GM12873 (cell line): Measurements from ENCODE around the gene PBLD.

Source experiments
- TF ChIP-seq, protein P1 (sequence below): IDR thresholded peaks from 2 replicates; pipeline ENCODE4 v1.5.1; 2012; ENCODE audit warnings: low read depth, mild to moderate bottlenecking, moderate library complexity, low read length, control low read depth; ENCODE audit not compliant: insufficient read depth; ENCODE audit errors: missing control alignments

PBLD gene

DNA sequence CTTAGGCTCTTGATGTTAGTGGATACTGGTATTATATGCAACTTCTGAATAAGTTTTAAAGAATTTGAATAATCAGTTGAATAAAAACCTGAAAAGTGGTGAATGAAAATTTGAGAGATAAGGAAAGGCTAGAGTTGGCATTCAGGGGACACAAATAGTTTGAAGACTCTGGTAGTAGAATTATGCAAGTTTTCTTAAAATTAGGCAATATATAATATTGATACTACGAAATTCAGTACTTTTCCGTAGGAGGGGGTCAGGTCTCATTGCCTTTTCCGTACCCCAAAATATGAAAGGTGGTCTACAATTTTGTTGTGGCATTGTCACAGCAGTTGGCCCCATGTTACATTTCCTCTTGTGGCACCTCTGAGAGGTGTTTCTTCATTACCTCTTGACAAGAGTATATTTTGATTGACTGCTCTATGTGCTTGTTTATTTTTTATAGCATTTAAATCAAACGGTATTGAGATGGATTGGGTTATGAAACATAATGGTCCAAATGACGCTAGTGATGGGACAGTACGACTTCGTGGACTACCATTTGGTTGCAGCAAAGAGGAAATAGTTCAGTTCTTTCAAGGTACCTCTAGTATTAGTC lies 4.1 kb upstream of the PBLD start:
- TF ChIP-seq, protein P1, sequence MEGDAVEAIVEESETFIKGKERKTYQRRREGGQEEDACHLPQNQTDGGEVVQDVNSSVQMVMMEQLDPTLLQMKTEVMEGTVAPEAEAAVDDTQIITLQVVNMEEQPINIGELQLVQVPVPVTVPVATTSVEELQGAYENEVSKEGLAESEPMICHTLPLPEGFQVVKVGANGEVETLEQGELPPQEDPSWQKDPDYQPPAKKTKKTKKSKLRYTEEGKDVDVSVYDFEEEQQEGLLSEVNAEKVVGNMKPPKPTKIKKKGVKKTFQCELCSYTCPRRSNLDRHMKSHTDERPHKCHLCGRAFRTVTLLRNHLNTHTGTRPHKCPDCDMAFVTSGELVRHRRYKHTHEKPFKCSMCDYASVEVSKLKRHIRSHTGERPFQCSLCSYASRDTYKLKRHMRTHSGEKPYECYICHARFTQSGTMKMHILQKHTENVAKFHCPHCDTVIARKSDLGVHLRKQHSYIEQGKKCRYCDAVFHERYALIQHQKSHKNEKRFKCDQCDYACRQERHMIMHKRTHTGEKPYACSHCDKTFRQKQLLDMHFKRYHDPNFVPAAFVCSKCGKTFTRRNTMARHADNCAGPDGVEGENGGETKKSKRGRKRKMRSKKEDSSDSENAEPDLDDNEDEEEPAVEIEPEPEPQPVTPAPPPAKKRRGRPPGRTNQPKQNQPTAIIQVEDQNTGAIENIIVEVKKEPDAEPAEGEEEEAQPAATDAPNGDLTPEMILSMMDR: no peak

DNA sequence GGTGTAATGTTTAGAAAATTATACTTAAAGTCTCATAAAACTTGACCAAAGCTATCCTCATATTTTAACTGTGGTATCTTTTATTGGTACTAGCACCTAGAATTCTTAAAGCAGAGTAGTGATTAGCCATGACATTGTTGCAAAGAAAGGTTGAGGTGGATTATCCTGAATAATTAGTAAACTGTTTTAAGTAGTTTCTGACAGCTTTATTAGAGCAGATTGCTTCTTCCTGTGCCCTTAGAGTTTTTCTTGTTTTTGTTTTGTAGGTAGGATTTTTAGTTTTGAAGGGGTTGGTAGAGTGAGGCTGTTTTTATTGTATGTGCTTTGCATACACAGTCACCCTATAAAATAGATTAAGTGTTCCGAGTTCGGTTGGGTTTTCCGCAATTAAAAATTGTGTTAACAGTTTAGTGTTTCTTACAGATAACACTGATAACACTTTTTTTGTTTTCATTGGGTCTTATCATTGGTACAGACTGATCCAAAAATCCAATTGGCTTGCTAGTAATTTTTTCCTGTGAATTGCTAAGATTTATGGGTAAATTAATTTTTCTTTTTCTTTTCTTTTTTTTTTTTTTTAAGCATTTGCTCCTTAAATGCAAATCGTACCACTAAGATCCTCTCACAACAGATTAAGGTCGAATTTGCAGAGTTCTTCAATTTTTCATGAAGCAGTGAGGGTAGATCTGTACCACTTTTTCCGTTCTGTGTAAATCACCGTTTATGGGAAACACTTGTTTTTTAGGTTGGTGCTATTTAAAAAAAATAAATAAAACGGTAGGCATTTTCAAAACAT lies 2.1 kb upstream of the PBLD start:
- TF ChIP-seq, protein P1: no peak

- TF ChIP-seq, protein P1: no peak
These were observed 1.0 kb upstream of the PBLD start for GRCh38 chr10:68333440-68334431.

GRCh38 chr10:68333058-68333395 lies 299 bp upstream of the PBLD start:
- TF ChIP-seq, protein P1: no peak

DNA sequence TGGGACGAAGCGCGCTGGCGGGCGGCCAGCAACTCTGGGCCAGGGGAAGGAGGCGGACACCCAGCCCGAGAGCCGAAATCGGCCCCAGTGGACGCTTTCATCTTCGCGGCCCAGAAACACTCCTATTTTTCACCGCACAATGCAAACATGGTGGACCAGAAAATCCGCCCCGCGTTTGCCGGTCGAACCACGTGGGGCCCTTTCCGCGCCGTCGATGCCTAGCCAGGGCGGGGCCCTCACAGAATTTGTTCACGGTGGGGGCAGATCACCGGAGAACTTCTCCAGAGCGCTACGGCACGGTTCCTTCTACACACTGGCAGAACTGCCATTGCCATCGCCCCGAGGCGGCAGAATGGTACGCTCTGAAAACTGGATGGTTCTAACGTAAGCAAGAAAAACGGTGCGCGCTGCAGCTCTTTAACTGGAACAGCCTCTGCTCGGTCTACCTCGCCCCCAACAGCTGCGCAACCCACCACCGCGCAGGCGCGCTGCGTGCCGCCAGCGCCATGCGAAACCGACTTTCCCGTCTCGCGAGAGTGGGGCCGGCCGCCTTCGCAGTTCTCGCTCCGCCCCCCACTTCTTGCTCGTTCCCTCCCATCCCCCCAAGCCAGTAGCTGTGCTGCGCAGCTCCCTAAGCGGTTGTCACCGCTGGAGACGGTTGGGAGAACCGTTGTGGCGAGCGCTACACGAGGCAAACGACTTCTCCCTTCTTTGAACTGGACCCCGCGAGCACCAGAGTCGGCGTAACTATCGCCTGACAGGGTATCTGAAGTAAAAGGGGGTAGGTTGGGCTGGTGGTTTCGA lies 1.1 kb downstream of the PBLD start, which contains the start of gene HNRNPH3:
TSS of gene HNRNPH3 (plus strand) at position 610 of the 804 bp plus-strand sequence. CDS start 5,158 bp downstream, outside the sequence.
- TF ChIP-seq, protein P1: no peak

- TF ChIP-seq, protein P1: no peak
These were observed 1.8 kb downstream of the PBLD start for GRCh38 chr10:68330852-68331454.
